Stimulated activated effector memory CD8-positive, alpha-beta T cell treated with anti-CD3 and anti-CD28 coated beads, Interleukin-12 subunit alpha, Interleukin-12 subunit beta, amount 100 ng/mL, for 72 hours (primary cell): ENCODE measurements around the gene ITPR3.

Source experiments
- ATAC-seq: fragments of 150-1000 bp; cut with Tn5 transposase; 2 replicates; pipeline ENCODE4 v1.10.0; 2021
- DNase-seq, 2 donors: peaks; one replicate each; pipeline ENCODE4 v3.0.0; 2021 to 2022; ENCODE audit warnings: low spot score in 2 of 2
- H3K27ac Mint-ChIP-seq: one replicate; pipeline ENCODE4 v1.8.0; 2022; ENCODE audit warnings: mild to moderate bottlenecking, mixed read lengths
- H3K36me3 Mint-ChIP-seq: one replicate; pipeline ENCODE4 v1.8.0; 2022; ENCODE audit warnings: mild to moderate bottlenecking, mixed read lengths
- H3K4me1 Mint-ChIP-seq: one replicate; pipeline ENCODE4 v1.8.0; 2022; ENCODE audit warnings: mixed read lengths
- H3K4me3 Mint-ChIP-seq: one replicate; pipeline ENCODE4 v1.8.0; 2022; ENCODE audit warnings: mild to moderate bottlenecking, mixed read lengths
- H3K9me3 Mint-ChIP-seq: one replicate; pipeline ENCODE4 v1.8.0; 2022; ENCODE audit warnings: mixed read lengths

ITPR3 gene

DNA sequence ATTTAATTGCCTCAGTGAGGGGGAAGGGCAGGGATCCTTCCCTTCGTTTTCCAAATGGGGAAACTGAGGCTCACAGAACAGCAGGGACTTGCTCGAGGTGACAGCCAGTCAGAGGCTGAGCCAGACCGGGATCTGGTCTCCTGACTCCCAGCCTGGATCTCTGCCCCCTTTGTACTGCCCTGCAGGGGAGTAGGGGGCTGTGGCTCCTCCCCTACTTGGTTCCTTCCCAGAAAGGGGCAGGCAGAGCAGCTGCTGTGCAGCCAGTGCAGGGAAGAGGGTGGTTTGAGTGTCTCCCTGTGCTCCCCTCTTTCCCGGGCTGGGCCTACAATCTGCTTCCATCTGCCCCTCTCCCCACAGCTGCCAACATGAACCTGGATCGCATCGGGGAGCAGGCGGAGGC is 52.7 kb downstream of the ITPR3 start:
- Mint-ChIP-seq H3K4me1 (peaks cover 7% of the 10 kb centered on the region), H3K9me3 (no peaks in the 10 kb centered on the region), H3K27ac (peak overlapping the region; percentile 87), H3K4me3 (no peak overlapping the region), H3K36me3 (peaks cover 96% of the 10 kb centered on the region)
- ATAC-seq (no peak), DNase-seq (no peak)

DNA sequence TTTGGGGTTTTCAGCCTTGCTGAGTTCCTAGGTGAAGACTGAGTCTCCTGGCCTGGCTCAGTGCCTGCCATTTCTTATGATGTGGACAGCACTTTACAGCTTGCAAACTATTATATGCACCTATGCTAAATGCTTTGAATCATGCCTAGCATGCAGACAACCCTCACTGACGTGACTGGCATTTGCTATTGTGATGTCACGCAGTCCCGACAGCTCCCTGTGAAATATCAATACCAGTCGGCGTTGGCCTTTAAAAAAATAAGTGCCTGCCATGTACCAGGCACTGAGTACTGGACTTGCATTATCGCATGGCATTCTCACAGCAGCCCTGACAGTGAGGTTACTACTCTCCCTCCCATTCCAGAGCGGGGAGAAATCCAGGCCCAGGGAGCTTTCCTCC is 54.8 kb downstream of the ITPR3 start:
- Mint-ChIP-seq H3K4me3 (no peak overlapping the region), H3K36me3 (peaks cover 97% of the 10 kb centered on the region), H3K4me1 (peaks cover 6% of the 10 kb centered on the region), H3K27ac (no peak overlapping the region), H3K9me3 (no peaks in the 10 kb centered on the region)
- ATAC-seq (no peak), DNase-seq (no peak)

DNA sequence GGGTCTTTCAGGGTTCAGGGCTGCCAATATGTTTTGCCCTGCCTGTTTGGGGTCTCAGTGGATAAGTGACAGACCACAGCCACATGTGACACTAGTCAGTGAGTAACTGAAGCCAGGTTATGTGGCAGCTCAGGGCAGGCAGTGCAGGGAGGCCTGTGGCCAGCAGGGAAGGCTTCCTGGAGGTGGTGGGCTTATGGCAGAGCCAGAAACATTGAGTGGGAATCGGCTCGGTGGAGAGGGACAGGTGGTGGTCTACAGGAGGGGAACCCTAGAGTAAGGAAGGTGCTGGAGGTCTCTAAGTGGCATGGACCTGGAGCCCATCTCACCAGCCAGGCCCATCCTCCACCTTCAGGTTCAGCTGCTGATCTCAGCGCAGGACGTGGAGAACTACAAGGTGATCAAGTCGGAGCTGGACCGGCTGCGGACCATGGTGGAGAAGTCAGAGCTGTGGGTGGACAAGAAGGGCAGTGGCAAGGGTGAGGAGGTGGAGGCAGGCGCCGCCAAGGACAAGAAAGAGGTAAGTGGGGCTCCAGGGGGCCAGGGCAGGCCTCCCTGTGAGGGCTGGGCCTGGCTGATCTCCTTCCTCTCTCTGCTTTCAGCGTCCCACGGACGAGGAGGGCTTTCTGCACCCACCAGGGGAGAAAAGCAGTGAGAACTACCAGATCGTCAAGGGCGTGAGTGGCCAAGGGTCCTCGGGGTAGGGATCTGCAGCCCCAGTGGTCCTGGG is 55.5 kb downstream of the ITPR3 start:
- Mint-ChIP-seq H3K9me3 (no peaks in the 10 kb centered on the region), H3K4me1 (peaks cover 6% of the 10 kb centered on the region), H3K27ac (no peak overlapping the region), H3K4me3 (no peak overlapping the region), H3K36me3 (peaks cover 97% of the 10 kb centered on the region)
- DNase-seq (no peak), ATAC-seq (no peak)

DNA sequence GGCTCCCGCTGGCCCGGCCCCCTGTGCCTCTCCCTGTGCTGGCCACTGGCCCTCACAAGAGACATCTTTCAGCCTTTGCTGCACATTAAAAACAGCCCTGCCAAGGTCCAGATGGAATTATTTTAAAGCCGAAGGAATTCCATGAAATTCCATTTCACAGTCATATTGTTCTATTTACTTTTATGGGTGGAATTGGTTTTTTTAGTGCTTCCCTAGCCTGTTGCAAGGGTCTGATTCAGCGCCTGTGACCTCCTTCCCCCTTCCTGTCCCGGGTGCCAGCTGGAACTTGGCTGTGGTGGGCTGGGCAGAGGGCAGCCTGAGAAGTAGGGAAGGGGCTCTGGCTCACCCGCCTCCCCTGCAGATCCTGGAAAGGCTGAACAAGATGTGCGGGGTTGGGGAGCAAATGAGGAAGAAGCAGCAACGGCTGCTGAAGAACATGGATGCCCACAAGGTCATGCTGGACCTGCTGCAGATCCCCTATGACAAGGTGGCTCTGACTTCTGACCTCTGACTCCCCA is 56.1 kb downstream of the ITPR3 start:
- Mint-ChIP-seq H3K4me3 (no peak overlapping the region), H3K27ac (peak overlapping the region; percentile 46), H3K9me3 (no peaks in the 10 kb centered on the region), H3K4me1 (peaks cover 7% of the 10 kb centered on the region), H3K36me3 (peaks cover 99% of the 10 kb centered on the region)
- no peak for DNase-seq
- no peak for ATAC-seq

DNA sequence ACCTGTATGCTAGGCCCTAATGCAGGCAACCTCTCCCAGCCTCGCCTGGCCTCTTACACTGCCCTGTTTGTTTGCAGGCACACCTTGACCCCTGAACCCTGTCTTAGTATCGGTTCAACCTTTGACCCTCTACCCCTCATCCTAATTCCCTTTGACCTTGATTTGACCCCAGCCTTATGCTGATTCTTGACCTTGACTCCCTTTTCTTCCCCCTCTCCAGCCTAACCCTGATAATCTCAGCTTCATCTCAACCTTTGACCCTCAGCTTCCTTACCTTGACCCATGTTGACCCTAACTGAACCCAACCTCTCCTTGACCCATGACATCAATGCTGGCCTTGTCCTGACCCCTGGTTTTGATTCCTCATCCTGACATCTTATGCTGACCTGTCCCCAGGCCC is 56.6 kb downstream of the ITPR3 start:
- H3K4me3 Mint-ChIP-seq = no peak overlapping the region
- ATAC-seq (no peak), DNase-seq (no peak)
- no peaks in the 10 kb centered on the region for H3K9me3 Mint-ChIP-seq
- peaks cover 99% of the 10 kb centered on the region for H3K36me3 Mint-ChIP-seq
- H3K27ac Mint-ChIP-seq = peak overlapping the region; percentile 46
- H3K4me1 Mint-ChIP-seq = peaks cover 11% of the 10 kb centered on the region

DNA sequence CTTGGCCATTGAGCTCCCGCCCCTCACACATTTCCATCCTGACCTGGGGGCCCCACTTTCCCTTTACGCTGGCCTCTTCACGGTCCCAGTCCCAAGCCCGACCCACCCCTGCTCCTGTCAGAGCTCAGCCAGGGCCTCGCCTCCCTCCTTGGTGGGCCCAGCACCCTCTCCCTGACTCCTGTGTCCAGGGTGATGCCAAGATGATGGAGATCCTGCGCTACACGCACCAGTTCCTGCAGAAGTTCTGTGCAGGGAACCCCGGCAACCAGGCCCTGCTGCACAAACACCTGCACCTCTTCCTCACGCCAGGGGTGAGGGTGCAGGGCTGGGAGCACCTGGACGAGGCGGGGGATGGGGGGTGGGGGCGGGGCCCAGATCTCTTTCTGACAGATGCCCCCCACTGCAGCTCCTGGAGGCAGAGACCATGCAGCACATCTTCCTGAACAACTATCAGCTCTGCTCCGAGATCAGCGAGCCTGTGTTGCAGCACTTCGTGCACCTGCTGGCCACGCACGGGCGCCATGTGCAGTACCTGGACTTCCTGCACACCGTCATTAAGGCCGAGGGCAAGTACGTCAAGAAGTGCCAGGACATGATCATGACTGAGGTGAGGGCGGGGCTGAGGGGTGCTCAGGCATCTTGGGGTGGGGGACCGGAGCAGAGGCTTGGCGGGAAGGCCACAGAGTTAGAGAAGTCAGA is 57.3 kb downstream of the ITPR3 start:
- peaks cover 18% of the 10 kb centered on the region for H3K4me1 Mint-ChIP-seq
- peak overlapping the region; percentile 63 for H3K27ac Mint-ChIP-seq
- H3K4me3 Mint-ChIP-seq = no peak overlapping the region
- DNase-seq (no peak), ATAC-seq (no peak)
- H3K9me3 Mint-ChIP-seq = no peaks in the 10 kb centered on the region
- H3K36me3 Mint-ChIP-seq = peaks cover 99% of the 10 kb centered on the region

DNA sequence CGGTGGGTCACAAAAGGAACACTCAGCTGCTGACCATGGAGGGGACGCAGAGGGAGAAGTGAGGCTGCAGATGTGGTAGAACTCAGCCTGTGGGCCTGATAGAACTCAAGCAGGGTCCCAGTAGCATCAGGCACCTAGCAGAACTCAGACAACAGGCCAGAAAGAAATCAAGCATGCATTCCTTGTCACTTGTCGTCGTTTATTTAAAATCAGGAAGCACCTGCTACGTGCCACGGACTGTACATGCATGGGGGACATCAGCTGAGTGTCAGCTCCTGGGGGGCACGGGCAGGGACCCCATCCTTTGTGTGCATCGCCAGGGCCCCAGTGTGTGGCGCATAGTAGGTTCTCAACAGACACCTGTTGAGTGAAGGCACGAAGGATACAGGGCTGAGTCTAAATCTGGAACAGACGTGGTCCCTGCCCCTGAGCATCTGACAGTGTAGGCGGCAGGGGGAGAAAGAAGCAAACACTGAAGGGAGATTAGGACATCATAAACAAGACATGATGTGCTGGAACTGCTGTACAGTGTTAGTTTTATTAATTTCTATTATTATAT is 57.9 kb downstream of the ITPR3 start:
- Mint-ChIP-seq H3K36me3 (peaks cover 99% of the 10 kb centered on the region), H3K4me3 (no peak overlapping the region), H3K27ac (peak overlapping the region; percentile 63), H3K4me1 (peaks cover 24% of the 10 kb centered on the region), H3K9me3 (no peaks in the 10 kb centered on the region)
- ATAC-seq (no peak), DNase-seq (no peak)

DNA sequence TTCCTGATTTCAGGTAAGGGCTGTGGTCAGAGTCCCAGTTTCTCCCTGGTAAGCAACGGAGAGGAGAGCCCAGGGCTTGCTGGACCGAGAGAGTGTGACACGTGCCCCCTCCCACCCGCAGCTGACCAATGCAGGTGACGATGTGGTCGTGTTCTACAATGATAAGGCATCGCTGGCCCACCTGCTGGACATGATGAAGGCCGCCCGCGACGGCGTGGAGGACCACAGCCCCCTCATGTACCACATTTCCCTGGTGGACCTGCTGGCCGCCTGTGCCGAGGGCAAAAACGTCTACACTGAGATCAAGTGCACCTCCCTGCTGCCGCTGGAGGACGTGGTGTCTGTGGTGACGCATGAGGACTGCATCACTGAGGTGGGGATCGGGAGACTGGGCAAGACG is 58.6 kb downstream of the ITPR3 start:
- Mint-ChIP-seq H3K4me1 (peaks cover 28% of the 10 kb centered on the region), H3K36me3 (peaks cover 99% of the 10 kb centered on the region), H3K9me3 (no peaks in the 10 kb centered on the region), H3K27ac (peak overlapping the region; percentile 40), H3K4me3 (no peak overlapping the region)
- no peak for ATAC-seq
- DNase-seq = no peak

DNA sequence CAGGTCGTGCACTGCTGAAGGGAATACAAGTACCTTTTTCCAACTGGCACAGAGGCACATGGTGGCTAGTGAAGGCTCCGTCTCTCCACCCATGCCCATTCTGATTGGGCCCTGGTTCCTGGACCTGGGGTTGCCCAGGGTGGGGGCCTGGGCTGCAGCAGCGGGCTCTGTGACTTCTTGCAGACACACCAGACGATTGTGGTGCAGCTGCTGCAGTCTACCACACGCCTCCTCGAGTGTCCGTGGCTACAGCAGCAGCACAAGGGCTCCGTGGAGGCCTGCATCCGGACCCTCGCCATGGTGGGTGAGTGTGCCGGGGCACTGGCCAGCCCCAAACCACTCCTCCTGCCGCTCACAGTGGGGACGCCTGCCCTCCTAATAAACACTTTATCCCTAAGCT is 61.2 kb downstream of the ITPR3 start:
- no peak for ATAC-seq
- DNase-seq = no peak
- peaks cover 95% of the 10 kb centered on the region for H3K36me3 Mint-ChIP-seq
- no peak overlapping the region for H3K4me3 Mint-ChIP-seq
- H3K27ac Mint-ChIP-seq = peak overlapping the region; percentile 91
- H3K9me3 Mint-ChIP-seq = no peaks in the 10 kb centered on the region
- peaks cover 36% of the 10 kb centered on the region for H3K4me1 Mint-ChIP-seq

DNA sequence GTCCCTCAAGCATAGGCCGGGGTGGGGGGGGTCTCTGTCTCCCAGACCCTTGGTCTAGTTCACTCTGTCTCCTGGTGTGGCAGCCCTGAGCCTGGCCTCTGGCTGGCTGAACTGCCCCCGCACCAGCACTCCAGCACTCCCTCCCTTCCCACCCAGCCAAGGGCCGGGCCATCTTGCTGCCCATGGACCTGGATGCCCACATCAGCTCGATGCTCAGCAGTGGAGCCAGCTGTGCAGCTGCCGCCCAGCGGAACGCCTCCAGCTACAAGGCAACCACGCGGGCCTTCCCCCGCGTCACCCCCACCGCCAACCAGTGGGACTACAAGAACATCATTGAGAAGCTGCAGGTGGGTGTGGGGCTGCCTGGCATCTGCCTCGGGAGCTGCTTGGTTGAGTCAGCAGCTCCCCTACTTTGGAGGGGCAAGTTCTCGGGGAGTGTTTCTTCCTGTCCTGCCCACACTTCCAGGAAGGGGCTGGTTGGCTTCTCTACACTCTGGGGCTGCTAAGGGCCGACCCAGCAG is 62.0 kb downstream of the ITPR3 start:
- Mint-ChIP-seq H3K4me1 (peaks cover 30% of the 10 kb centered on the region), H3K27ac (peak overlapping the region; percentile 91), H3K4me3 (peak overlapping the region; percentile 42), H3K9me3 (no peaks in the 10 kb centered on the region), H3K36me3 (peaks cover 95% of the 10 kb centered on the region)
- DNase-seq = peak in 1 of 2 donors; percentile 58
- peak; percentile 79 for ATAC-seq

DNA sequence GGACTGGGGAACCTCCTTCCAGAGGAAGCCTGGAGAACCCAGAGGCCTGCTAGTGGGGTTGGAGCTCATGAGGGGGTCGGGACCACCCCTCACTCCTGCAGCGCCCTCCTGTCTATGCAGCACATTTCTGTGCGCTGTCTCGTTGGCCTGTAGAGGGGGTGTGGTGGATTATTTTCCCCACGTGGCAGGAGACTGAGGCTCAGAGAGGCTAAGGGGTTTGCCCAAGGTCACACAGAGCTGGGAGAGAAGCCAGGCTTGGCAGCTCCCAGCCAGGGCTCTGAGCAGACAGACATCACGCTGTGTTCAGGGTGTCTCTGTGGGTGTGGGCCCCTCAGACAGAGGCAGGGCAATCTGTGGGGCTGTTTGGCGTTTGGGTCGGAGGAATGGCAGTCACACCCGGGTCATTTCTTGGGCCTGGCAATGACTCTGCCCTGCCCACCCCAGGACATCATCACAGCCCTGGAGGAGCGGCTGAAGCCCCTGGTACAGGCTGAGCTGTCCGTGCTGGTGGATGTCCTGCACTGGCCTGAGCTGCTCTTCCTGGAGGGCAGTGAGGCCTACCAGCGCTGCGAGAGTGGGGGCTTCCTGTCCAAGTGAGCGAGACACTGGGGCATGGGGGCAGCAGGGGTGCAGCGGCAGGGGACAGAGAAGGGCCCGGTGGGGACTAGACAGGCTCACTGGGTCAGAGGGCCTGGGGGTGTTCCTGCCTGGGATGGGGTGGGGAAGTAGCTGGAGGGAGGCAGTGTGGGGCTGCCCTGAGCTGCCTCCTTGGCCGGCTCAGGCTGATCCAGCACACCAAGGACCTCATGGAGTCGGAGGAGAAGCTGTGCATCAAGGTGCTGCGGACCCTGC is 62.7 kb downstream of the ITPR3 start:
- Mint-ChIP-seq H3K4me1 (peaks cover 30% of the 10 kb centered on the region), H3K36me3 (peaks cover 96% of the 10 kb centered on the region), H3K27ac (peak overlapping the region; percentile 91), H3K4me3 (peak overlapping the region; percentile 42), H3K9me3 (no peaks in the 10 kb centered on the region)
- ATAC-seq (peak; percentile 44), DNase-seq (no peak)

DNA sequence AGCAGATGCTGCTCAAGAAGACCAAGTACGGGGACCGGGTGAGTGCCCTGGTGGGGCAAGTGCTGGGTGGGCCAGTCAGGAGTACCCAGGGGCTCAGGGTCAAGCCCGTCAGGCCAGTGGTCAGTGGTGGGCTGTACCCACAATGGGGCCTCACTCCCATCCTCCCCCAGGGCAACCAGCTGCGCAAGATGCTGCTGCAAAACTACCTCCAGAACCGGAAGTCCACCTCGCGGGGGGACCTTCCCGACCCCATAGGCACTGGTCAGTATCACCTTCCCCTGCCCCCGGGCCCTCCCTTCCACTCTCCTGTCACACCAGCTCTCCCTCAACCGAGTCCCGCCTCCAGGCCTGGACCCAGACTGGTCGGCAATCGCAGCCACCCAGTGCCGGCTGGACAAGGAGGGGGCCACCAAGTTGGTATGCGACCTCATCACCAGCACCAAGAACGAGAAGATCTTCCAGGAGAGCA is 63.3 kb downstream of the ITPR3 start:
- Mint-ChIP-seq H3K36me3 (peaks cover 94% of the 10 kb centered on the region), H3K4me1 (peaks cover 34% of the 10 kb centered on the region), H3K27ac (peak overlapping the region; percentile 91), H3K4me3 (no peak overlapping the region), H3K9me3 (no peaks in the 10 kb centered on the region)
- DNase-seq (no peak), ATAC-seq (no peak)

DNA sequence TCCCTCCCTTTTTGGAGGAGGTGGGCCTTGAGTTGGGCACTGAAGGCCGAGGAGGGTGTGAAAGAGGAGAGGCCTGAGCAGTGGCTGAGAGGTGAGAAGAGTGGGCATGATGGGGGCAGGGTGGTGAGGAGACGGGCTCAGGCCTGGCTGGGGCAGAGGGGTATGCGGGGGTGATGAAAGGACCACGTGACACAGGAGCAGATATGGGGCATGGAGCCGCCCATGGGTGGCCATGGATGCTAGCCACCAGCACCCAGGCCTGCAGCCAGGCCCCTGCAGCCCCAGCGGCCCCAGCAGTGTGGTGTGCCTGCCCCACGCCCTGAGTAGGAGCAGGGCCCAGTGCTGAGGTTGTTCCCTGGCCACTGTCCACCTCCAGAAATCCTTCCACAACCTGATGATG is 63.9 kb downstream of the ITPR3 start:
- H3K4me3 Mint-ChIP-seq = no peak overlapping the region
- no peaks in the 10 kb centered on the region for H3K9me3 Mint-ChIP-seq
- H3K27ac Mint-ChIP-seq = peak overlapping the region; percentile 91
- no peak for DNase-seq
- H3K36me3 Mint-ChIP-seq = peaks cover 93% of the 10 kb centered on the region
- H3K4me1 Mint-ChIP-seq = peaks cover 36% of the 10 kb centered on the region
- no peak for ATAC-seq

DNA sequence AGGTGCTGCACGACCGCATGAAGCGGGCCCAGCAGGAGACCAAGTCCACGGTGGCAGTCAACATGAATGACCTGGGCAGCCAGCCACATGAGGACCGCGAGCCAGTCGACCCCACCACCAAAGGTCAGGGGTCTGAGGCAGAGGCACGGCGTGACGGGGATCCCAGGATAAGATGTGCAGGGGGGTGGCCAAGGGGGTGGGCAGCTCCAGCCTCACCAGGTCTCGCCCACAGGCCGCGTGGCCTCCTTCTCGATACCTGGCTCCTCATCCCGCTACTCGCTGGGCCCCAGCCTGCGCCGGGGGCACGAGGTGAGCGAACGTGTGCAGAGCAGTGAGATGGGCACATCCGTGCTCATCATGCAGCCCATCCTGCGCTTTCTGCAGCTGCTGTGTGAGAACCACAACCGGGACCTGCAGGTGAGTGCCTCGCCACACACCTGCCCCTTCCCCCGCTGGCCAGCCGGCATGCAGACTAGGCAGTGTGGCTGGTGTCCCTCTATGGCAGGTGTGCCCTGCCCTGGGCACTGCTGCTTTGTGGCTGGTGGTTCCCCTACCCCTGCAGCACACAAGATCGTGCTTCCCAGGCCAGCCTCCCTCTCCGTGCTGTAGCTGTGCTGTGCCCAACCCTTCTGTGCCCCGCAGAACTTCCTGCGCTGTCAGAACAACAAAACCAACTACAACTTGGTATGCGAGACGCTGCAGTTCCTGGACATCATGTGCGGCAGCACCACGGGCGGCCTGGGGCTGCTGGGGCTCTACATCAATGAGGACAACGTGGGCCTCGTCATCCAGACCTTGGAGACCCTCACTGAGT is 64.5 kb downstream of the ITPR3 start:
- H3K9me3 Mint-ChIP-seq = no peaks in the 10 kb centered on the region
- H3K4me1 Mint-ChIP-seq = peaks cover 36% of the 10 kb centered on the region
- ATAC-seq (no peak), DNase-seq (no peak)
- H3K4me3 Mint-ChIP-seq = no peak overlapping the region
- H3K27ac Mint-ChIP-seq = peak overlapping the region; percentile 91
- peaks cover 90% of the 10 kb centered on the region for H3K36me3 Mint-ChIP-seq
